Fibroblast of the conjunctiva (primary cell): ENCODE results near the gene MOGAT3.

ENCODE experiments used
- DNase-seq: peaks from one replicate; pipeline ENCODE4 v3.0.0-alpha.2; 2010; ENCODE audit warnings: low read depth

The MOGAT3 gene

GRCh38 chr7:101200862-101201599 is at the start of gene MOGAT3:
Gene MOGAT3 (minus strand): TSS chr7:101201036. CDS start chr7:101200854, 182 bp downstream.
- no peak for DNase-seq

GRCh38 chr7:101250324-101250723 is 49.5 kb upstream of the MOGAT3 start:
- DNase-seq = no peak

GRCh38 chr7:101248276-101248675 is 47.4 kb upstream of the MOGAT3 start:
- DNase-seq = no peak

GRCh38 chr7:101245147-101245668 is 44.4 kb upstream of the MOGAT3 start:
- no peak for DNase-seq

GRCh38 chr7:101244375-101245146 is 43.7 kb upstream of the MOGAT3 start, which contains the start of gene FIS1:
Gene FIS1 (minus strand): TSS chr7:101245081. CDS start chr7:101245004, 77 bp downstream.
- peak; percentile 75 for DNase-seq

- DNase-seq = no peak
Measured at GRCh38 chr7:101243646-101244374, 43.0 kb upstream of the MOGAT3 start.

GRCh38 chr7:101241443-101242349 is 40.9 kb upstream of the MOGAT3 start:
- DNase-seq = no peak

- no peak for DNase-seq
Measured at GRCh38 chr7:101241015-101241363, 40.2 kb upstream of the MOGAT3 start.

GRCh38 chr7:101240226-101241014 is 39.6 kb upstream of the MOGAT3 start:
- no peak for DNase-seq

- no peak for DNase-seq
Measured at GRCh38 chr7:101239951-101240220, 39.0 kb upstream of the MOGAT3 start.

- DNase-seq = no peak
Measured at GRCh38 chr7:101239191-101239950, 38.5 kb upstream of the MOGAT3 start.

GRCh38 chr7:101238226-101239182 is 37.7 kb upstream of the MOGAT3 start:
- DNase-seq = no peak

- peak; percentile 27 for DNase-seq
Measured at GRCh38 chr7:101237206-101238067, 36.6 kb upstream of the MOGAT3 start, which contains the start of gene CLDN15. Gene CLDN15 (minus strand): TSS chr7:101237802. CDS start chr7:101237581, 221 bp downstream.

- no peak for DNase-seq
Measured at GRCh38 chr7:101236292-101236835, 35.5 kb upstream of the MOGAT3 start.

GRCh38 chr7:101235522-101235921 is 34.7 kb upstream of the MOGAT3 start:
- DNase-seq = no peak

GRCh38 chr7:101235050-101235449 is 34.2 kb upstream of the MOGAT3 start:
- no peak for DNase-seq

- DNase-seq = no peak
Measured at GRCh38 chr7:101234636-101235035, 33.8 kb upstream of the MOGAT3 start.
